ENCODE results near the gene FRMD3. TPM values are rescaled to one million over a fixed set of nuclear protein-coding genes. Genes with fewer than 3 reads are reported as not detected.

FRMD3 gene
- total RNA-seq, 1 donor, result 0.86 TPM

DNA sequence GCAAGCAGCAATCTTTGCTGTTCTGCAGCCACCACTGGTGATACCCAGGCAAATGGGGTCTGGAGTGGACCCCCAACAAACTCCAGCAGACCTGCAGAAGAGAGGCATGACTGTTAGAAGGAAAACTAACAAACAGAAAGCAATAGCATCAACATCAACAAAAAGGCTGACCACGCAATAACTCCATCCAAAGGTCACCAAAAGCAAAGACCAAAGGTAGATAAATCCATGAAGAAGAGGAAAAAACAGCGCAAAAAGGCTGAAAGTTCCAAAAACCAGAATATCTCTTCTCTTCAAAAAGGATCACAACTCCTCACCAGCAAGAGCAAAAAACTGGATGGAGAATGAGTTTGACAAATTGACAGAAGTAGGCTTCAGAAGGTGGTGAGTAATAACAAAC lies 23.4 kb downstream of the FRMD3 start:
- no peak overlapping the region for H3K4me3 ChIP-seq (ENCODE audit: low read depth, low read length)
- no peak for DNase-seq (ENCODE audit: low read depth)
- no peak for TF ChIP-seq CTCF (IDR thresholded peaks at IDR 0.05; ENCODE audit: insufficient read depth, low read depth, low read length)

DNA sequence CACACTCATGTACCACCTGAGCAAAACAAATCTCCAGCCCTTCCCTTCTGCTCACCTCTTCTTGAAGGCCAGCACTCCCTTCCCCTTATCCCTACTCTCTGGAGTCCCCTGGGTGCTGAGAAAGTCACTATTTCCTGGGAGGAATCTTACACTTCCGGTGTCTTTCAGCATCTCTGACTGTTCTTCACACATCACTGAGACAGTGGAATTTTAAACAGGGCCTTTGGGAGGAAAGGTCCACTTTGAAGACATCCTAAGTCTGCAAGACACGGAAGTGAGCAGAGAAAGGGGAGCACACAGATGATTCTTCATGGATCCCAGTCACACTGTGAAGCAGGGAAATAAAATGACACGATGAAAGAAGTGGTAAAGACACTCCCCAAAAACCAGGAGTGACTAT lies 25.6 kb downstream of the FRMD3 start:
- no peak for TF ChIP-seq CTCF (IDR thresholded peaks at IDR 0.05; ENCODE audit: insufficient read depth, low read depth, low read length)
- DNase-seq (ENCODE audit: low read depth), result no peak
- H3K4me3 ChIP-seq (ENCODE audit: low read depth, low read length), result no peak overlapping the region

- no peak overlapping the region for H3K4me3 ChIP-seq (ENCODE audit: low read depth, low read length)
- TF ChIP-seq CTCF (IDR thresholded peaks at IDR 0.05; ENCODE audit: insufficient read depth, low read depth, low read length), result no peak
- DNase-seq (ENCODE audit: low read depth), result peak; percentile 8
These were observed 27.1 kb downstream of the FRMD3 start for GRCh38 chr9:83511051-83511450.

- TF ChIP-seq CTCF (IDR thresholded peaks at IDR 0.05; ENCODE audit: insufficient read depth, low read depth, low read length), result no peak
- H3K4me3 ChIP-seq (ENCODE audit: low read depth, low read length), result no peak overlapping the region
- peak; percentile 51 for DNase-seq (ENCODE audit: low read depth)
These were observed 28.8 kb downstream of the FRMD3 start for GRCh38 chr9:83509402-83509801.

GRCh38 chr9:83508067-83508466 lies 30.1 kb downstream of the FRMD3 start:
- no peak for DNase-seq (ENCODE audit: low read depth)
- H3K4me3 ChIP-seq (ENCODE audit: low read depth, low read length), result no peak overlapping the region
- no peak for TF ChIP-seq CTCF (IDR thresholded peaks at IDR 0.05; ENCODE audit: insufficient read depth, low read depth, low read length)

GRCh38 chr9:83505282-83505681 lies 32.9 kb downstream of the FRMD3 start:
- no peak for TF ChIP-seq CTCF (IDR thresholded peaks at IDR 0.05; ENCODE audit: insufficient read depth, low read depth, low read length)
- no peak overlapping the region for H3K4me3 ChIP-seq (ENCODE audit: low read depth, low read length)
- no peak for DNase-seq (ENCODE audit: low read depth)

- H3K4me3 ChIP-seq (ENCODE audit: low read depth, low read length), result no peak overlapping the region
- no peak for DNase-seq (ENCODE audit: low read depth)
- no peak for TF ChIP-seq CTCF (IDR thresholded peaks at IDR 0.05; ENCODE audit: insufficient read depth, low read depth, low read length)
These were observed 34.3 kb downstream of the FRMD3 start for GRCh38 chr9:83503866-83504265.
